Stimulated activated CD4-positive, alpha-beta T cell treated with anti-CD3 and anti-CD28 coated beads, Interleukin-2, amount 100 ng/mL, for 48 hours (primary cell): Measurements from ENCODE around the gene TPCN2.
"Not testable (repeated sequence)": the region's sequence is repeated elsewhere in the genome, so short reads cannot be mapped to it uniquely, and the experiment has no call there.

ENCODE experiments used
- DNase-seq, 2 donors: peaks; one replicate each; pipeline ENCODE4 v3.0.0-alpha.2; 2020

Gene TPCN2

DNA sequence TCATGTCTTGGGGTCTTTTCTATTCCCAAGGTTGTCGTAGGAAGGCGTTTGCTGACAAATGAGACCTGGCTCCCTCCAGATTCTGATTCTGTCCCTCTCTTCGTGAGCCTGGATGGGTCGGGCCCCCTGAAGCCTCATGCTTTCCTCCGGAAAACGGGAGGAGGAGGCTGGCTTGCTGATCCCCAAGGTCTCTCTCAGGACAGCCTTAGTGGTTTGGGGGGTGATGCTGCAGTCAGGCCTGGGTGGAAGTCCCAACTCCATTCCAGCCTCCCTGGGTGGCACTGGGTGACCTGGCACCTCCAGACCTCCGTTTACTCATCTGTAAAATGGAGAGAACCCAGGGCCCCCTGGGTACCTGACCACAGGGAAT is 83.6 kb downstream of the TPCN2 start:
- no peak for DNase-seq

DNA sequence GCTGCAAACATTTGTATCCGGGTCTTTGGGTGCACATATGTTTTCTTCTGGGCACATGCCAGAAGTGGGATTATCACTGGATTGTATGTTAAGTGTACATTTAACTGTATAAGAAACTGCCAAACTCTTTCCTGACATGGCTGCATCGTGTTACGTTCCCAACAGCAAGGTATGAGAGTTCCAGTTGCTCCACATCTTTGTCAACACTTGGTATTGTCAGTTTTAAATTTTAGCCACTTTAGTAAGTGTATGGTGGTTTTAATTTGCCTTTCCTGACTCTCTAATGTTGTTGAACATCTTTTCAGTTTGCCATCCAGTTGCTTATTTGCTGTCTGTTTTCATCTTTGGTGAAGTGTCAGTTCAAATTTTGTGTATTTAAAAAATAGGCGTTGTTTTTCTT is 84.5 kb downstream of the TPCN2 start:
- no peak for DNase-seq

DNA sequence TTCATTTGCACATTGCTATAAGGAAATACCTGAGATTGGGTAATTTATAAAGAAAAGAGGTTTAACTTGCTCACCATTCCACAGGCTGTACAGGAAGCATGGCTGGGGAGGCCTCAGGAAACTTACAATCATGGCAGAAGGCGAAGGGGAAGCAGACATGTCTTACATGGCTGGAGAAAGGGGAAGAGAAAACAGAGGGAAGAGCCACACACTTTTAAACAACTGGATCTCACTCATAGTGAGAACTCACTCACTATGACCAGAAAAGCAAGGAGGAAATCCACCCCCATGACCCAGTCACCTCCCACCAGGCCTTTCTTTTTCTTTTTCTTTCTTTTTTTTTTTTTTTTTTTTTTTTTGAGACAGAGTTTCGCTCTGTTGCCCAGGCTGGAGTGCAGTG is 85.5 kb downstream of the TPCN2 start:
- not testable (repeated sequence) for DNase-seq

GRCh38 chr11:69134957-69135356 is 86.2 kb downstream of the TPCN2 start:
- DNase-seq, result no peak

DNA sequence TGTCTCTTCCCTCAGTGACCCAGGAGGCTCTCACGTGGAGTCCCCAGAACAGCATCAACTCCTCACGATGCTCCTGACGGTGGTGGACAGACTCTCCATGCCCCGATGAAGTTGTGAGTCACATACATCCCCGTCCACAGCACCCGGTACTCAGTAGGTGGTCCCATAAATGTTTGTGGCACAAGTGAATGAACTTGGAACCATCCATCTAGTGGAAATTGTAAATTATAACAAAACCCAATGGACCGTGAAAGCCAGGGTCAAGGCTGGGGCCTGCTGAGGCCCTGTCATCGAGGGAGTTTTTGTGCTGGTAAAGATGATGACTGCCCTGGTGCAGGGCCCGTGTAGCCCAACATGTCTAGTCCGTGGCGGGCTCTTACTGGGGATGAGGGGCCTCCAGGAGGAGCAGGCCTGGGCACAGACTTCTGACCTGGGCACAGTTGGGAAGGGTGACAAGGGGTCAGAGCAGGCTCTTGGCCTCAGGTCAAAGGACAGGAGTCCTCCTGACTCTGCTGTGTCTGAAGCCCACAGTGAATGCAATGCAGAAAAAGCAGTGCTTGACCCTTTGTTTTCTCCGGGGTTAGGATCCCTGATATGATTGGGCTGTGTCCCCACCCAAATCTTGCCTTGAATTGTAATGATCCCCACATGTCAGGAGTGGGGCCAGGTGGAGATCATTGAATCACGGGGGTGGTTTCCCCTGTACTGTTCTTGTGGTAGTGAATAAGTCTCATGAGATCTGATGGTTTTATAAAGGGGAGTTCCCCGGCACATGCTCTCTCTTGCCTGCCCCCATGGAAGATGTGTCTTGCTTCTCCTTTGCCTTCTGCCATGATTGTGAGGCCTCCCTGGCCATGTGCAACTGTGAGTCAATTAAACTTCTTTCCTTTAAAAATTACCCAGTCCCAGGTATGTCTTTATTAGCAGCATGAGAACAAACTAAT is 87.0 kb downstream of the TPCN2 start:
- DNase-seq, result no peak

GRCh38 chr11:69136471-69136870 is 87.7 kb downstream of the TPCN2 start:
- no peak for DNase-seq

DNA sequence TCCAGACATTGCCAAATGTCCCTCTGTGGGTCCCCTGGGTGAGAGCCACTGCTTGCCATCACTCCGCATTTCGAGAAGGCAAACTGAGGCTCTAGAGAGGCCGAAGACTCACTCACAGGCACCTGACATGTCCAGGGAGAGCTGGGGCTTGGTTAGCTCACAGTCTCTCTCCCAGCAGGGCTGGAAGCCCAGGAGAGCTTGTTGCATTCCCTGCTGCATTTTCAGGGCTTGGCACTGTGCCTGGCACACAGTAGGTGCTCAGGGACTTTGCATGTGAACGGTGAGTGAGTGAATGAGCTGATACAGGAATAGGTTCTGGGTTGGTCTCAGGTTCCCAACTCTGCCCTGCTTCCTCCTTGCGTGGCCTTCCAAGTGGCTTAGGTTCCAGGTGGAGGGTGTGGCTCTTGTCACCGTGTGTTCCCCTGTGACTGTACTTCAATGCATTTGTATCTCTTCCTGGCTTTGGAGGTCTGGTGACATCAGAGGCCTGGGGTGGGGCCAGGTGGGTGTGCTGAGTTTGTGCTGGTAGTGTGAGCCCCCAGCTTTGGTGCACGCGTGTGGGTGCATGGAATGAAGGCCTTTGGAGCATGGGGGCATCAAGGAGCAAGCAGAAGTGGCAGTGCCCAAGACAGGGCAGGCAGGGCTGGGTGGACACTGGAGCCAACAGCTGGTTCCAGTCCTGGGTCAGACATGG is 88.6 kb downstream of the TPCN2 start:
- no peak for DNase-seq

- DNase-seq, result no peak
Observed at GRCh38 chr11:69138265-69138664, 89.5 kb downstream of the TPCN2 start.

- DNase-seq, result not testable (repeated sequence)
Observed at GRCh38 chr11:69140161-69140560, 91.4 kb downstream of the TPCN2 start.

DNA sequence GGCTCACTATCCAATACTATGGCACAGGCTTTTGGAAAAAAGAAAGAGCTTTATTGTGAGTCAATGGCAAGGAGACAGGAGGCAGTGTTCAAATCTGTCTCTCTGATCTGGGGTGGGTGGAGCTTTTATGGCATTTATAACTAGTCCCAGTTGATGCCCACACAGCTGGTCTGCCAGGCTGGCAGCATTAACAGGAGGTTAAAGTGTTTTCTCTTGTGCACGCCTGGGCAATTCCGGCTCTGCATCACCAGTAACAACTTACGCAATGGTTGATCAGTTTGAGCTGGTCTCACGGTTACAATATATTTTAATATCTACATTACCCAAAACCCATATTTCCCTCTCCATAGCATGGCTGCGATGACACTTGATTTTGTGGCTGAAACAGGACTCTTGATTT is 91.9 kb downstream of the TPCN2 start:
- no peak for DNase-seq

GRCh38 chr11:69141742-69142141 is 93.0 kb downstream of the TPCN2 start:
- no peak for DNase-seq

- DNase-seq, result no peak
Observed at GRCh38 chr11:69142895-69143294, 94.2 kb downstream of the TPCN2 start.

- DNase-seq, result no peak
Observed at GRCh38 chr11:69144316-69145049, 95.8 kb downstream of the TPCN2 start.

GRCh38 chr11:69145050-69145380 is 96.3 kb downstream of the TPCN2 start:
- no peak for DNase-seq

GRCh38 chr11:69148377-69148762 is 99.6 kb downstream of the TPCN2 start:
- DNase-seq, result no peak

DNA sequence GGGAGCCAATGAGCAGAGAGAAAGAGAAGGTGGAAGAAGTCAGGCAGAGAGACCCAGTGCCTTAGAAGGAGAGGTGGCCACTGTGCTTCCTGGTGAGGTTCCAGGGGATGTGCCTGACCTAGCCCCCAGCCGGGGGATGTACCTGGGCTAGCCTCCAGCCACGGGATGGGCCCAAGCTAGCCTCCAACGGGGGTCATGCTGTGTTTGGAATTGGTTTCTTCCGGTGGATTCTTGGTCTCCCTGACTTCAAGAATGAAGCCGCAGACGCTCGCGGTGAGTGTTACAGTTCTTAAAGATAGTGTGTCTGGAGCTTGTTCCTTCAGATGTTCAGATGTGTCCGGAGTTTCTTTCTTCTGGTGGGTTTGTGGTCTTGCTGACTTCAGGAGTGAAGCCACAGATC is 100.1 kb downstream of the TPCN2 start:
- no peak for DNase-seq

GRCh38 chr11:69149338-69150045 is 100.8 kb downstream of the TPCN2 start:
- not testable (repeated sequence) for DNase-seq

- no peak for DNase-seq
Observed at GRCh38 chr11:69150175-69150574, 101.4 kb downstream of the TPCN2 start.

- DNase-seq, result no peak
Observed at GRCh38 chr11:69151836-69152235, 103.1 kb downstream of the TPCN2 start.

DNA sequence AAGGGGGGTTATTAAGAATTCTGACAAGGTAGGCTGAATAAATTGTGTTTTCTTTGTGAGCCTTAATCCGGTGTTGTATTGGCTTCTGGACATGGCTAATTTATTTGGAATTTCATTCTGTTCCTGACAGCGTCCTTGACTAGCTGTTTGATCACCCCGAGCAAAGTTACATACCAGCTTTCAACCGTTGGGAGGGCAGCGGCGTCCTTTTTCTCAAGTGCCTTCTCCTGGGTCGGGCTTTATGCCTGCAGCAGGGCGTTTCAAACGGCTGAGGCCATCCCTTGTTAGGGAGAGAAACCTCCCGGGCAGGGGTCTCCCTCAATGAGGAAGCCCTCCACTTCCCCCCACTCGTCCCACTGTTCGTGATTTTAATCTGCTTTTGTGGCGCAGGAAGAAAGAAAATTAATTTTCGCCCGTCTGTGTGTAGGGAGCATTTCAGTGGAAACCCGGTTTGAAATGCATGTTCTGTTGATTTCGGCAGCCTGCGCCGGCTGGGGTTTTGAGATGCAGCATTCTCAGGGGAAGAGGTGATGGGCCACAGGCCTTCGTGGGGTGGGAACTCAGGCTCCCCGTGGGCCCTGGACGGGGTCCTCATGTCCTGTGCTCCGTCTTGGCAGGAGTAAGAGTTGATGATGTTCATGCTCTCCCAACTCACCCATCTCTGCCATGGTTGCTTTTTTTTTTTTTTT is 104.1 kb downstream of the TPCN2 start:
- no peak for DNase-seq

DNA sequence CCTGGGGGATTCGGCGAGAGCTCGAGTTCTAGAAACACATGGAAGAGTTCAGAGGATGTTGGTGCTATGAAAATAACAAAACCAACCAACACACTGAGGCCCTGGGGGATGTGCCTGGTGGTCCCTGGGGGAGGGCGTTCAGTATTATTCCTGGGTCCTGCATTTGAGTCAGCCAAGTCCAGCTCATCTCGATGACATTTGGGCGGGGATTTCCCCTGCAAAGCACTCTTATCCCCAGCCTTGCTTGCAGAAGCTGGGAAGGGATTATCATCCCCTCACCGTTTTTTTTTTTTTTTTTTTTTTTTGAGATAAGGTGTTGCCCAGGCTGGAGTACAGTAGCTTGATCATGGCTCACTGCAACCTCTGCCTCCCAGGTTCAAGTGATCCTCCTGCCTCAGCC is 104.9 kb downstream of the TPCN2 start:
- no peak for DNase-seq

DNA sequence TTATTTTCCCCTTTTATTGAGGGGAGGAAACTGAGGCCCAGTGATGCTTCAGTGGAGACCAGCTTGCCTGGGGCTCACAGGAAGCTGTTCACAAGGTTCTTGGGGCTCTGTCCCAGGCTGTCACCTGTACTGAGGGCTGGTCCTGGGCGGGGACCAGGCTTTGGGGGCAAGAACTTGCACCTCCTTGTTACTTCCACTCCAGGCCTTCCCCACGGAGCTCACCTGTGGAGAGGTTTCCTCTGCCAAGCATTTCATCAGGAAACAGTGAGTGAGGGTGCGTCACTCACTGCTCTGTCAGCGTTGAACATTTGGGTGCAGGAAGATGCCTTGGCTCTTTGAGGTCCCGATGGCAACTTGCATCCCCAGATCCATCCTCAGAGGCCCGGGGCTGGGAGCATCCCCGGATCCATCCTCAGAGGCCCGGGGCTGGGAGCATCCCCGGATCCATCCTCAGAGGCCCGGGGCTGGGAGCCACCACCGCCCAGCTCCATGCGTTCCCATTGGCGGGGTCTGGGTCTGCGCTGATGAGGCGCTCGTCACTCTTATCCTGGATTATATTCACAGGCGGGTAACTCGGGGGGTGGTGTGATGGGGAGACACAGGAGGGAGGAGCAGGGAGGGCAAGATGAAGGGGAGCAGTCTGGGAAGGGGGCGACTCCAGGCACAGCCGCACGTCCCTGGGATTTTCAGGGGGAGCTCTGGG is 105.6 kb downstream of the TPCN2 start:
- no peak for DNase-seq
